Measurements from ENCODE around the gene IGFBPL1. TPM values are rescaled to one million over a fixed set of nuclear protein-coding genes. Genes with fewer than 3 reads are reported as not detected.

IGFBPL1 gene
- total RNA-seq, 2 experiments from 2014 or later: not detected

DNA sequence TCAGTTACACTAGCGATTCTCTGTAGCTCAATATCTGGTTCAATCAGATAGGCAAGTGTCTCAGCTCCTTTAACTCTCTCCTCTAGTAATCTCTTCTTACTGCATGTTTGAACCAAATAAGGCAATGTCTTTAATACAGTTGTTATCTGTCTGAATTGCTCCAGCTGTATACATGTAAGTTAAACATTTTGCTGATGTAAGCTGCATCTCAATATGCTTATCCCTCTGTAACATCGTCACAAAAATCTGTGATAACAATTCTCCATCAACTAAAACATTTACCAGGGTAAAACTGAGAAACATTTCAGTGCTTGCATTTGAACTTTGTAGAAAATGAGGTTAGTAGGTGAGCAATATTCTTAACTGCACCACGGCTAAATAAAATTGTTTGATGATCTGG, 29.6 kb upstream of the IGFBPL1 start:
- Histone ChIP-seq H3K4me3 (ENCODE audit: low read depth, low read length, poor library complexity, severe bottlenecking) (no peak overlapping the region), H3K9me2 (ENCODE audit: insufficient read depth, low read length) (no peaks in the 10 kb centered on the region), H3K79me2 (ENCODE audit: insufficient read depth, low read depth, low read length) (no peaks in the 10 kb centered on the region), H3K4me2 (ENCODE audit: low read length) (no peak overlapping the region), H4K20me1 (ENCODE audit: insufficient read depth, low read length) (no peaks in the 10 kb centered on the region), H3K27ac (ENCODE audit: low read depth, low read length, poor library complexity, severe bottlenecking) (no peak overlapping the region), H3K36me3 (ENCODE audit: insufficient read depth, low read length) (no peaks in the 10 kb centered on the region), H3K4me1 (ENCODE audit: insufficient read depth, low read length, poor library complexity, severe bottlenecking) (no peaks in the 10 kb centered on the region), H3K9me3 (ENCODE audit: low read length) (no peaks in the 10 kb centered on the region), H2AFZ (ENCODE audit: low read length) (no peak overlapping the region)
- BruUV-seq (replicated peaks): no TSS peak
- ChIA-PET CTCF (ENCODE audit: unreplicated experiment) (no interaction called here), POLR2A (no interaction called here)
- intact Hi-C loops (cut with micrococcal nuclease; ENCODE audit: unreplicated experiment): no loop called here
- TF ChIP-seq, protein P1, sequence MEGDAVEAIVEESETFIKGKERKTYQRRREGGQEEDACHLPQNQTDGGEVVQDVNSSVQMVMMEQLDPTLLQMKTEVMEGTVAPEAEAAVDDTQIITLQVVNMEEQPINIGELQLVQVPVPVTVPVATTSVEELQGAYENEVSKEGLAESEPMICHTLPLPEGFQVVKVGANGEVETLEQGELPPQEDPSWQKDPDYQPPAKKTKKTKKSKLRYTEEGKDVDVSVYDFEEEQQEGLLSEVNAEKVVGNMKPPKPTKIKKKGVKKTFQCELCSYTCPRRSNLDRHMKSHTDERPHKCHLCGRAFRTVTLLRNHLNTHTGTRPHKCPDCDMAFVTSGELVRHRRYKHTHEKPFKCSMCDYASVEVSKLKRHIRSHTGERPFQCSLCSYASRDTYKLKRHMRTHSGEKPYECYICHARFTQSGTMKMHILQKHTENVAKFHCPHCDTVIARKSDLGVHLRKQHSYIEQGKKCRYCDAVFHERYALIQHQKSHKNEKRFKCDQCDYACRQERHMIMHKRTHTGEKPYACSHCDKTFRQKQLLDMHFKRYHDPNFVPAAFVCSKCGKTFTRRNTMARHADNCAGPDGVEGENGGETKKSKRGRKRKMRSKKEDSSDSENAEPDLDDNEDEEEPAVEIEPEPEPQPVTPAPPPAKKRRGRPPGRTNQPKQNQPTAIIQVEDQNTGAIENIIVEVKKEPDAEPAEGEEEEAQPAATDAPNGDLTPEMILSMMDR (conservative IDR thresholded peaks at IDR 0.05; ENCODE audit: low read length): no peak
- TF ChIP-seq EZH2phosphoT487 (IDR thresholded peaks at IDR 0.05; ENCODE audit: borderline replicate concordance, low read depth, low read length): no peak
- DNase-seq (ENCODE audit: low spot score): no peak

DNA sequence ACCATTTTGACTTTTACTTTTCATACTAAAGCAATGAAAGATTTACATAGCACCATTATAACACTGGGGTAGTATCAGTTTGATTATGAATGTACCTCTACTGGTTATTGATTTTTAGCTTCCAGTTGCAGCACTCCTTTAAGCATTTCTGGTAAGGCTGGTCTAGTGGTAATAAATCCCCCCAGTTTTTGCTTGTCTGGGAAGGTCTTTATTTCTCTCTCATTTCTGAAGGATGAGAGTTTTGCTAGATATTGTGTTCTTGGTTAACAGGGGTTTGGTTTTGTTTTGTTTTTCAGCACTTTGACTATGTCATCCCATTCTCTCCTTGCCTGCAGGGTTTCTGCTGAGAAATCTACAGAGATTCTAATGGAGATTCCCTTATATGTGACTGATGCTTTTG, 26.9 kb upstream of the IGFBPL1 start:
- no peaks in the 10 kb centered on the region for H3K9me3 ChIP-seq (ENCODE audit: low read length)
- H3K4me1 ChIP-seq (ENCODE audit: insufficient read depth, low read length, poor library complexity, severe bottlenecking): no peaks in the 10 kb centered on the region
- no peaks in the 10 kb centered on the region for H4K20me1 ChIP-seq (ENCODE audit: insufficient read depth, low read length)
- no peak for TF ChIP-seq EZH2phosphoT487 (IDR thresholded peaks at IDR 0.05; ENCODE audit: borderline replicate concordance, low read depth, low read length)
- TF ChIP-seq, protein P1 (conservative IDR thresholded peaks at IDR 0.05; ENCODE audit: low read length): no peak
- BruUV-seq (replicated peaks): no TSS peak
- no peaks in the 10 kb centered on the region for H3K9me2 ChIP-seq (ENCODE audit: insufficient read depth, low read length)
- H3K27ac ChIP-seq (ENCODE audit: low read depth, low read length, poor library complexity, severe bottlenecking): no peak overlapping the region
- no peak overlapping the region for H3K4me2 ChIP-seq (ENCODE audit: low read length)
- CTCF ChIA-PET (ENCODE audit: unreplicated experiment): no interaction called here
- intact Hi-C loops (cut with micrococcal nuclease; ENCODE audit: unreplicated experiment): no loop called here
- H2AFZ ChIP-seq (ENCODE audit: low read length): no peak overlapping the region
- no peaks in the 10 kb centered on the region for H3K36me3 ChIP-seq (ENCODE audit: insufficient read depth, low read length)
- POLR2A ChIA-PET: no interaction called here
- no peak for DNase-seq (ENCODE audit: low spot score)
- H3K79me2 ChIP-seq (ENCODE audit: insufficient read depth, low read depth, low read length): no peaks in the 10 kb centered on the region
- H3K4me3 ChIP-seq (ENCODE audit: low read depth, low read length, poor library complexity, severe bottlenecking): no peak overlapping the region

DNA sequence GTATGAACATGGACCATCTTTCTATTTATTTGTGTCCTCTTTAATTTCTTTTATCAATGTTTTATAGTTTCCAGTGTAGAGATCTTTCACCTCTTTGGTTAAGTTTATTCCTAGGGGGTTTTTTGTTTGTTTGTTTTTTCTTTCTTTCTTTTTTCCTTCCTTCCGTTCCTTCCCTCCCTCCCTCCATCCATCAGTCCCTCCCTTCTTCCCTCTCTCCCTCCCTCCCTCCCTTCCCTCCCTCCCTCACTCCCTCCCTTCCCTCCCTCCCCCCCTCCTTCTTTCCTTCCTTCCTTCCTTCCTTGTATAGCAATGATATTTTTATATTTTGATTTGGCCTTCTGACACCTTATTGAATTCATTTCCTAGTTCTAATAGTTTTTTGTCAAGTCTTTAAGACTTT, 23.4 kb upstream of the IGFBPL1 start:
- Histone ChIP-seq H3K4me3 (ENCODE audit: low read depth, low read length, poor library complexity, severe bottlenecking) (no peak overlapping the region), H3K9me2 (ENCODE audit: insufficient read depth, low read length) (no peaks in the 10 kb centered on the region), H3K36me3 (ENCODE audit: insufficient read depth, low read length) (no peaks in the 10 kb centered on the region), H2AFZ (ENCODE audit: low read length) (no peak overlapping the region), H3K4me1 (ENCODE audit: insufficient read depth, low read length, poor library complexity, severe bottlenecking) (no peaks in the 10 kb centered on the region), H3K27ac (ENCODE audit: low read depth, low read length, poor library complexity, severe bottlenecking) (no peak overlapping the region), H4K20me1 (ENCODE audit: insufficient read depth, low read length) (no peaks in the 10 kb centered on the region), H3K9me3 (ENCODE audit: low read length) (no peaks in the 10 kb centered on the region), H3K4me2 (ENCODE audit: low read length) (no peak overlapping the region), H3K79me2 (ENCODE audit: insufficient read depth, low read depth, low read length) (no peaks in the 10 kb centered on the region)
- intact Hi-C loops (cut with micrococcal nuclease; ENCODE audit: unreplicated experiment): no loop called here
- BruUV-seq (replicated peaks): no TSS peak
- ChIA-PET POLR2A (no interaction called here), CTCF (ENCODE audit: unreplicated experiment) (no interaction called here)
- TF ChIP-seq, protein P1 (conservative IDR thresholded peaks at IDR 0.05; ENCODE audit: low read length): no peak
- TF ChIP-seq EZH2phosphoT487 (IDR thresholded peaks at IDR 0.05; ENCODE audit: borderline replicate concordance, low read depth, low read length): no peak
- no peak for DNase-seq (ENCODE audit: low spot score)
